GM21619 (cell line): ENCODE measurements around the gene ZIC1.

Source experiments
- ATAC-seq: cut with Tn5 transposase; IDR thresholded peaks from one replicate; pipeline ENCODE4 v1.9.1; 2021; ENCODE audit not compliant: unreplicated experiment

ZIC1 gene

DNA sequence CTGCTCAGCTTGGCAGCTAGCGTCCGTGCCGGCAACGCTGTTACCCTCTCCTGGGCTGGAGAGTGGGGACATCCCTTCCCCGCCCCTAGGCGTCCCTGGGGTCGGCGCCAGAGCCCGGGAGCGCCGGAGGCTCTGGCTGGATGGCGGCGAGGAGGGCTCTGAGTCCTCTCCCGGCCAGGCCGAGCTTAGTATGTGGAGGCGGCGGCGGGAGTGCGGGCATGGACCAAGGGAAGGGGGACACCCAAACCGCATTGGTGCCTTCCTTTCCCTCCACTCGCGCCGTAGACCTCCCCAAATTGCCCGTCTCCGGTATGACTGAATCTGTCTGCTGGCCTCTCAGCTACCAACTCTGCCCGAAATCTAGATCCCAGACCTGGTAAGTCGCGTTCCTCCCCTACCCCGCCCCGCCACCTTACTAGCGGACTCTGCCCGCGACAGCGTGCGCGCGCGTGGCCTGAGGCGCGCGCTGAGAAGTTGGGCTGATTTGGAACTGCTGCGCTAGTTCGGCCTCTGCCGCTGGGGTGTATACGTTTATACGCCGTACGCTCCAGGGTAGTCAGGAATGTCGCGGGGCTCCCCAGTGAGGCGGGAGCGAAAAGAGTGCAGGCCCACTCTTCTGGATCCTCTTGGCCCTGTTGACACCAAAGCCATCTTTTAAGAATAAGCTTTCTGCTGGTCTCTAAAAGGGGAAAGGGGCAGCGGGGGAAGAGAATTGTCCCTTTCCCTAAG, 12.2 kb downstream of the ZIC1 start:
- no peak for ATAC-seq

DNA sequence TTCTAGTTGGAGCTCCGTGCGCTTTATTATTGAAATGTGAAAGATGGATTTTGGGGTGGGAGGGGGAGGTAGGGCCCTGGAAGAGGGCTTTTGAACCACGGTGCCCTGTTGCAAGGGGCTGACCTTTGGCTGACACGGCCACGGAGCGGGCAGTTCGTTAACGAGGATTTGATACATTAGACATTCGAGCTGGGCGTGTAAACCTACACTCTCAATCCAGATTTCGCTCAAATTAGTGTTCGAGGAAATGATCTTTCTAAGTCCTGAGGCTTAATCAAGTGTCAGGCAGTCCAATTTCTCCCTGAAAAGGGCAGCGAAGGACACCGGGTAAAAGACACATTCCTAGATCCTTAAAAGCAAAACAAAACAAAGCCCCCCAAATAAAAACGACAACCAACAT, 13.0 kb downstream of the ZIC1 start:
- no peak for ATAC-seq

DNA sequence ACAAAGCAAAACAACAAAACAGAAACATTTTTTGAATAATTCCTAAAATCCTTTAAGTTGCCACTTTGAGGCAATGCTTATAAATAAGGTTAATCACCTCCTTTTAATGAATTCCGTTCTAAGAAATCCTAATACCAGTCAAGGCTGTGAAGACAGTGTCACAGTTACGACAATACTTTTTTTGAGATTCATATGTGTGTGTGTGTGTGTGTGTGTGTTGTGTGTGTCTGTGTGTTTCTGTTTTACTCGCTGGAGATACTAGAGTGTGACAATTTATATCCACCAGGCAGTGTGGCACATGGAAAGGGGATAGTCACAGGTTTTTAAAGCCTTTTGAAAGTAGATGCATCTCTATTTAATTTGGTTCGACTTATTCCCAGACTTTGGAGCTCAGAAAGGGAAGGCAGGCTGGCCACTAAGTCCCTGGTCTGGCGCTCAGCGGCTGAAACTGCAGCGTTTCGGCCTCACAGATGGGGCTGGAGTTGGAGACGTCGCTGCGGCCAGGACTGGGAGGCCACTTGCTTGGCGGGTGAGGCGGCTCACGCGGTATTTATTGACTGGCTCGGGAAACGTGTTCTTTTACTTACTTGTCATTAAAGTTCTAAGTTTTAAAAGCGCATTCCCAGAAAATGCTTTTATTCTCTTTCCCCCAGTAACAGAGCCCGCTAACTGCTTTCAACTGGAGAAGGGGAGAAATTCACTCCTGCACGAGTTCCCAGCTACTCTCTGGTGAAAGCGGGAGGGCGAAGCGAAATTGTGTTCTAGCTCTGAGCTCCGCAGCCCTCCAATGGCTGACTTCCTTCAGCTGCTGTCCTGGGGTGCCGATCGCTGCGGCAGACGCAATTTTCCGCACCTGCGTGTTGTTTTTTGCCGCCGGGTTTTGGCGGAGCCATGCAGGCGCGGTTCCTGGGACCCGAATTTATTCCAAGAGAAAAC, 13.7 kb downstream of the ZIC1 start:
- no peak for ATAC-seq

DNA sequence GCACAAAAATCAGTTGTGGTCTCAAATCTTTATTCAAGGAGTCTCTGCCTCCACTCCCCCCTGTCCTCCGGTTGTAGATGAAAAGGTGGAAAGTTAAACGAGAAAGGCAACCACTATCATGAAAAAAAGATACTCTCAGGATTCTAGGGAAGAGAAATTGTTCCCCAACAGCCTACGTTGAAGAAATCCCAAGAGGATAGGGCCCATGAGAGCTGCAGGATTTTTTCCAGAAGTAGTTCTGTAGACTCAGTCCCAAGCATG, 14.3 kb downstream of the ZIC1 start:
- no peak for ATAC-seq

DNA sequence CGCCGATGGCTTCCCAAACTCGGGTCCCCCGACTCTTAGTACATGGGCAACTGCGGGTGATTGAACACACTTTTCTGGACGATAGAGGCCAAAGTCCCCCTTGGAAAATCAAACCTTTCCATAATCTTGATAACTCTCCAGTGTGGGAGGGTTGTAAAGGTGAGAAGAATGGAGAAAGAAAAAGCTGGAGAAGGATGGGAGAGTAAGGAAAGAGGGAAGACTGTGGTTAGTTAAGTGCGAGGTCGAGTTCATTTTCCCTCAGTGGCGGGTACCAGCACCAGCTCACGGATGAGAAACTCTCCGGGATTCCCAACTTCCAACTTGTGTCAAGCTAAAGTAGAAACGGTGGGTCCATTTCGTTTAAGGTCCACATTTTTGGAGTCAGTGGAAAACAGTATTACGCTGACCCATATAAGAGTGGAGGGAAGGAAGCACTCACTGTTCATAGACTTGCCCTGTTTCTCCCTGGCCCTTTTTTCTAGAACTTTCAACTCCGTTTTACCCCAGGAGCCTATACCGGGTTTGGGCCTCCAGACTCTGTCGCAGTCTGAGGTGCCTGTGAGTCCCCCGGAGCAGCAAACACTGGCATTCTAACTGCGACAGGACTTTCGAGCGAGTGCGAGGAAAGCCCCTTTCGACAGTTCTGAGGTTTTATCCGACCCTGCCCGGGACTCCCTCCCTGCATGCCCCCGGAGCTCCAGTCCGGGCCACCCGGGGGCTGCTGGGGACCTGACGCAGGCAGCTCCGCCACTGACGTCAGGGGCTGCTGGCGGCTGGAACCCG, 14.8 kb downstream of the ZIC1 start:
- ATAC-seq: no peak

DNA sequence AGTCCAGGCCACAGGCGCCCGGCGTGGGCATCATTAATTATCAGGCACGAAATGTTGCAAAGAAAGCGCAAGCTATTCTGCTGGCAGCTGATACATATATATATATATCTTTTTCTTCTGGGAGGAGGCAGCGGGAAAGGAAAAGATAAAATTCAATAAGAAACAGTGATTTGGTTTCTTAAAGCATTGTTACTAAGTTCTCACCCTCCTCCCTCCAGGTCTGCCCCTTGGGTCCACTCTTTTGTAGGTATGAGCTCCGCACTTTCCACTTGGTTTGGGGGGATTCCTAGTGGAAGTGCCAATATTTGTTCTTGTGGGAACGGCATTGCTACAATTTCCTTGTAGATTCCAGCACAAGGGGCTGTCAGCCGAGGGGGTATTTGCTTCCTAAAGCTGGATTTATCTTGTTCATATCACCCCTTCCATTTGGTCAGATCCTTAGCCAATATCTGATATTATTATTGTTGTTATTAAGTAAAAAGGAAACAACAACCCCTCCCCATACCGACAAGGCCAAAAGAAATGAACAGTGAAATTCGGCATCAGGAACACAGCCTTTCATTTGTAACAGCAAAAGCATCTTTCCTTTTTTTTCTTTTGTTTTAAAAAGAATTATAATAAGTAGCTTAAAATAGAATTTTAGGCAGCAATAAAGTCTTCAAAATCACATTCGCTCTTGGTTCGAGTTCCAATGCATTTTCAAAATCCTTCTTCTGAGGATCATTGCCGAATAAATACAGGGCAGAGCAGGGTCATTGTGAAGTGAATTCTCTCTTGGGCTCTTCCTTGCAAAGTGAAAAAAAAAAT, 15.6 kb downstream of the ZIC1 start:
- no peak for ATAC-seq

DNA sequence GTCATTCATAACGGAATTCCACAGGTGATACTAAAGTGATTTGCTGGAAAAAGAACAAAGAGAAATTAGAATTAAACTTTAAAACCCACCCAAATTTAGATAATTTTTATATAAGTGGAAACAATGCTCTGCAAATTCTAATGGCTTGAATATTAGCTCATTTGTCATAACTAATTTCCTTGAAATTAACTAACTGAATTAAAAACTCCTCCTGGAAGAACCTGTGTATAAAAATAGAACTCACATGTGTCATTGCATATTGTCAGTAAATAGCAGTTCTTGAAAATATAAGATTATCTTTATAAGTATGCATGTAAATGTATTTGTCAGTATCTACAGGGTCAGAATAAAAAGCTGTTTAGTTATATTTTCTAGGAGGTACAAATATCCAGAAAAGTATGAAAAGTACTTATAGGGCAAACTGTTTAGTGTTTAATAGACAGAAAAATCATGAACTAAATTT, 16.3 kb downstream of the ZIC1 start:
- no peak for ATAC-seq

DNA sequence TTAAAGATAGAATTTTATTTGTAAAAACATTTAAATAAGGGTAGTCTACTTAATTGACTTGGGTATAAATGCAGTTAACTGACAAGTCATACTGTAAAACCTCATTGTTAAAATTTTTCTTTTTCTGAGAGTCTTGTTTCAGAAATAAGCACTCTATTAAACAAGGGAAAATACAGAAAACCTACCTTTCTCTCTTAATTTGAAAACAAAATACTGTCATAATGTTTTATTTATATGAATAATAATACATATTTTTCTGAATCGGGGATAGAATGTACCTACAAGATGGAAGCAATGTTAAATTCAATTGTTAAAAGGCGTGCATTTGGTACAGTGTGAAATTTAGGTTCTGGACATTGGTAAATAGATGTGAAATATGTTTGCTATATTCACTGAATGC, 17.8 kb downstream of the ZIC1 start:
- no peak for ATAC-seq

DNA sequence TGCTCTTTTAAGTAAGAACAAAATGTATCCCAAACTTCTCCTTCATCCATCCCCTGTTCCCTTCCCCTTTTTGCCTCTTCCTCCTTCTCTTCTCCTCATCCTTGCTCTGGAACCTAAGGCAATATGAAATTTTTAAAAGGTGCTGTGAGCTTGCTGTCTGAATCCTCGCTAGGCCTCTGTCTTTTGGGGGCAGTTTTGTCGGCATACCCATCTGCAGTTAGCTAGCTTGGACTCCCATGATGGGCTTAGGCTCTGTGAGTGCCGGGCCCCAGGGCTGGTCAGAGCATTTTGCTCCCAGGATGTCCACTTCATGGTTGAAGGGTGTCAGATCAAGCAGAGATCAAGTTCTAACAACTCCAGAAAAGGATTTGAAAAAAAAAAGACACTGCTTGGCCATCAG, 18.6 kb downstream of the ZIC1 start:
- ATAC-seq: no peak

DNA sequence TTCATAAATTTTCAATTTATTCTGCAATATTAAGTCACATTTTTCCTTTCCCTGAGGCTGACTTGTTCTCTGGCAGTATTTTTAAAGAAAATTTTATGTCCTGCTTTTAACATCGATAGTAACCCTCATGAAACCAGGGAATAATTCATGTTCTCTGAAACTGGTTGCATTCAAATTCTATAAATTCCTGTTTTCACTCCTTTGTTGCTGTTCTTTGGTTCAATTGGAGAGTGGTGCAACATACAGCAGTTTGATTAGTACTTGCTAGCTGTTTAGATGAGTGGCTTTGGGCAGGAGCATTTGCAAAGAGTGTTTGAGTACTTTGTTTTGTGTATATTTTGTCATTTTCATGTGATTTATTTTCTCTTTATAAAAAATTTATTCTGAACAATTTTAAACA, 19.2 kb downstream of the ZIC1 start:
- ATAC-seq: no peak

DNA sequence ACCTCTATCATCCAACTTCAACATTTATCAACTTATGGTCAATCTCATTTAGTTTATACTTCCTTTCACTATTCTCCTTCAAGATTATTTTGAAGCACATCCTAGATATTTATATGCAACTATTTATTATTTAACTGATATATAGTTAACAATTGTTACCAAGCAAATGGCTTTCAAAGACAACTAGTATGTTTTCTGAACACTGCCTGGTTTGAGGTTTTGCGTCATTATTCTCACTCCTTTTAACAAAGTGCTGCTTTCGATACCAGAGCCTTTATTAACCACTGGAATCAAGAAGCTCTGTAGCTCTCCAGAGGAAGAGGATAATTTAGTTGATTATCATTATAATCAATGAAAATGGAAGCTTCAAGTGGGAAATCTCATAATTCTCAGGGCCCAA, 19.6 kb downstream of the ZIC1 start:
- ATAC-seq: no peak

DNA sequence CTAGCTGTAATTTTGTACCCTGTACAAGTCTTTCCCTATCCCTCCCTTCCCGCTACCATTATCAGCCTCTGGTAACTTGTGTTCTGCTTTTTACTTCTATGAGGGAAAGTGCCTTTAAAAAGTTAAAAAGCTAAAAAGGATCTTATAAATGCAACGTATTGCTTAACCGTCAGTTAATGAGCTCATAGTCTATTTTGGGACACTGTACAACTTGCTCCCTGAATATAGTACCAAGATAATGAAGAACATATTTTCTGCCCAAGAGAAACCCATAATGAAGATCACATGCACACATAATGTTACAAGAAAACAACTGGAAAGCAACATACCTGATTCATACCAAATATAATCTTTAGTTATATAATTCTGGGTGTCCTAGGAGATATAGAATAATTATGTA, 22.6 kb downstream of the ZIC1 start:
- ATAC-seq: no peak

DNA sequence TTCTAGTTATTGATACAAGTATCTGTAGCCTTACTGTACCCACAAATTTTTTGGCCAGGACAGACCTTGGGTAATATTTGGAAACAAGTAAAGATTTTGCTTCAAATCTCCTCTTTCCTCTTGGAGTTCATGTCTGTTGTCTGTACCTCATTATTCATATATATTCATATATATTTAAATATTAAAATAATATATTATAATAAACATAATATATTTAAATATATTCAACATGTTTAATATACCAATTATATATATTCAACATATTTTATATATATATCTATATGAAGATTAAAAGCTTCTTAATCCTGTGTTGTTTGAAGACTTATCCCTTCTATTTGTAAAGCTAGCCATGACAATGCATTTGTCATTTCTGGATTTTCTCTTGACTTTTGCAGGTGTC, 38.1 kb downstream of the ZIC1 start:
- no peak for ATAC-seq

DNA sequence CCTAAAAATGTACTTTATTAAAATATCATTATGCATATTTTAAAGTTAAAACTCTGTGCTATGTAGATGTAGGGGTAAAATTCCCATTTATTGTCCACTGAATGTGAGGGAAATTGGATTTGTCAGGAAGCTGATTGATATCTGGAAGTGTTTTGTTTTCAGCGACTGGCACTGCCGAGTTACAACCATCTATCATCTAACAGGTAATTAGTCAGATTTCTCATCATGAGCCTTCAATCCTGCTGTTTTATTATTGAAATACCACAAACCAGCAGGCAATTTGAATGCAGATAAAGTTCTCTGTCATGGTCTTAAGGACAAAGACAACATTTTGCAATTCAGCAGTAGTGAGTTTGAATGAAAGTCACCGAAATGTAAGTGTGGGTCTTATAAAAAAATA, 40.5 kb downstream of the ZIC1 start:
- ATAC-seq: no peak

DNA sequence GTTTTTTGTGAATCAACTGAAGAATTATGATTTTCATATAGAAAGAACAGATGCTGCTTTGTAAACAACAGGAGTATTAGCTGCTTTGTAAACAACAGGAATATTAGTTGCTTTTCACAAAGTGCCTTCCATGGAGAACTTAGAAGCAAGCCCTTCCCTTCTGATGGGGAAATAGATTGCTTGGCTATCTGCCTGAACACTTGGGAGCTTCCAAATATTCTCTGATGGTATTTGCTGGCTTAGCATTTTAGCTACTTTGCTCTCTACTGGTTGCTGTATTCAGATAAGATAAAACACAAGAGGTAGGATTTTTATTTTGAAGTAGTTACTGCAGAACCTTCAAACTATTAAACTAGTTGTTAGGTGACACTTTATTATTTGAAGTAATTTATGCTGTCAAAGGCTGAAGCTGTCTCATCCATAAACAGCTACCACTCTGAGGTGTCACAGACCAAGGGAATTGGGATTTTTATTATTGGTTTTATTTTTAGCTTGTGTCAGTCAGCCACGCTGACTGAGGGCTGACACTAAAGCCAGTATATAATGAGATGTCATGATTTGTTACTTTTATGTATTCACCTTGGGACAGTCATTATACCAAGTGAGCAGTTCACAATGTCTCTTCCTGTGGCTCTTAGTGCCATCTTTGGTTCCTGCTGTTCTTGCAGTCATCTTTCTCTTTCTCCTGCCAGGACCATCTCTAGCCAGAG, 50.0 kb downstream of the ZIC1 start:
- ATAC-seq: no peak

DNA sequence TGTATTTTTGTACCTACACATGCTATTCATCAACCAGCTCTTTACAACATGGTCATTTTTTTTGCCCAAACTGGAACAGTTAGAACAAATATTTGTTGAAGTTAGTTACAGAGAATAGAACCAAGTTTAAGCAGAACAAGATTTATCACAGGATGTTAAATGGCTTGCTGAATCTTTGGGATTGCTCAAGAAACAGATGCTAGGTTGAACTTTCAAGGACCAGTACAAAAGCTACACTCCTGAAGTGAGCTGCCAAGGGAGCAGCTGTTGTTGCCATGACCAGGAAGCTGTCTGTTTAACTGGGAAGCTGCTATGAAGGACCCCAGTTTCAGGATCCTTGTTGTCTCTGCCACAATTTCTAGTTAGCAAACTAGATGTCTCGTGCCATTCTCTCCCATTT, 53.7 kb downstream of the ZIC1 start:
- ATAC-seq: no peak
